HepG2 (cell line): Measurements from ENCODE around the gene GIMAP4.

Experiments used
- CTCF ChIP-seq: sonication (generic); formaldehyde crosslinking; IDR thresholded peaks from 2 replicates; pipeline ENCODE4 v1.5.0; 2020; ENCODE audit warnings: mild to moderate bottlenecking, missing genetic modification reagents, moderate library complexity
- FOSL1 ChIP-seq: sonication (generic); formaldehyde crosslinking; IDR thresholded peaks from 2 replicates; pipeline ENCODE4 v1.9.0; 2021; ENCODE audit warnings: missing genetic modification reagents, borderline replicate concordance
- JUNB ChIP-seq: sonication (generic); formaldehyde crosslinking; IDR thresholded peaks from 2 replicates; pipeline ENCODE4 v1.8.0; 2022; ENCODE audit warnings: missing genetic modification reagents, mild to moderate bottlenecking, borderline replicate concordance
- KDM2A ChIP-seq: sonication (generic); formaldehyde crosslinking; IDR thresholded peaks from 2 replicates; pipeline ENCODE4 v1.4.0; 2020; ENCODE audit warnings: low read depth, missing genetic modification reagents, borderline replicate concordance
- RFX3 ChIP-seq: IDR thresholded peaks from 2 replicates; pipeline ENCODE4 v1.6.1; 2016; ENCODE audit warnings: missing biosample characterization, missing genetic modification reagents
- UBTF ChIP-seq: sonication (generic); formaldehyde crosslinking; IDR thresholded peaks from 2 replicates; pipeline ENCODE4 v1.4.0; 2020; ENCODE audit warnings: mild to moderate bottlenecking, missing genetic modification reagents
- ZBTB33 ChIP-seq: sonication (generic); formaldehyde crosslinking; IDR thresholded peaks from 2 replicates; pipeline ENCODE4 v1.4.0; 2020; ENCODE audit warnings: missing genetic modification reagents
- ZFP41 ChIP-seq: sonication (generic); formaldehyde crosslinking; IDR thresholded peaks from 2 replicates; pipeline ENCODE4 v1.4.0; 2020; ENCODE audit warnings: mild to moderate bottlenecking, missing genetic modification reagents, borderline replicate concordance
- ZNF558 ChIP-seq: sonication (generic); formaldehyde crosslinking; IDR thresholded peaks from 2 replicates; pipeline ENCODE4 v1.9.0; 2022; ENCODE audit warnings: mild to moderate bottlenecking, missing genetic modification reagents, borderline replicate concordance
- ZSCAN25 ChIP-seq: sonication (generic); formaldehyde crosslinking; IDR thresholded peaks from 2 replicates; pipeline ENCODE4 v1.8.0; 2022; ENCODE audit warnings: mild to moderate bottlenecking, missing genetic modification reagents

- no peak for TF ChIP-seq RFX3 (CRISPR knock-in tag)
- no peak for TF ChIP-seq FOSL1
- TF ChIP-seq KDM2A = no peak
- no peak for TF ChIP-seq ZSCAN25 (CRISPR knock-in tag)
- TF ChIP-seq ZBTB33 (CRISPR knock-in tag) = no peak
- TF ChIP-seq ZFP41 (CRISPR knock-in tag) = no peak
- no peak for TF ChIP-seq UBTF (CRISPR knock-in tag)
- no peak for TF ChIP-seq CTCF (CRISPR knock-in tag)
- no peak for TF ChIP-seq JUNB (CRISPR knock-in tag)
- no peak for TF ChIP-seq ZNF558 (CRISPR knock-in tag)
Observed at GRCh38 chr7:150566123-150566522, 1.1 kb upstream of the GIMAP4 start.
